HG03095 (cell line): ENCODE data around the gene CLDN34.

ENCODE experiments used
- ATAC-seq: cut with Tn5 transposase; IDR thresholded peaks from one replicate; pipeline ENCODE4 v1.9.1; 2021; ENCODE audit warnings: moderate library complexity; ENCODE audit not compliant: unreplicated experiment

The CLDN34 gene

GRCh38 chrX:10015723-10016518 is 48.8 kb downstream of the CLDN34 start:
- peak; percentile 18 for ATAC-seq

GRCh38 chrX:10016519-10017132 is 49.5 kb downstream of the CLDN34 start:
- no peak for ATAC-seq

GRCh38 chrX:10017872-10018271 is 50.7 kb downstream of the CLDN34 start:
- ATAC-seq = no peak
